Activated CD8-positive, alpha-beta T cell treated with anti-CD3 and anti-CD28 coated beads, Interleukin-2, amount 10 ng/mL, durations not matched to agents 7 days and 5 days (primary cell): Measurements from ENCODE around the gene ANKHD1. TPM values are rescaled to one million over a fixed set of nuclear protein-coding genes. Genes with fewer than 3 reads are reported as not detected.

Source experiments
- ATAC-seq: fragments of 150-1000 bp; cut with Tn5 transposase; one replicate; pipeline ENCODE4 v1.10.0; 2021; ENCODE audit warnings: moderate library complexity
- CTCF ChIA-PET: fragments of 350-600 bp; sonication (Branson Sonifier 250); formaldehyde crosslinking; loops from one replicate; lab custom pipeline; 2021; ENCODE audit warnings: antibody characterized with exemption; lab: Charles Lee
- POLR2A ChIA-PET: fragments of 350-600 bp; sonication (Branson Sonifier 250); formaldehyde crosslinking; loops from one replicate; lab custom pipeline; 2021; ENCODE audit warnings: antibody characterized with exemption; lab: Charles Lee
- DNase-seq: peaks from one replicate; pipeline ENCODE4 v3.0.0-alpha.2; 2020
- H3K27ac Mint-ChIP-seq: one replicate; pipeline ENCODE4 v1.8.0; 2021; ENCODE audit warnings: mild to moderate bottlenecking, mixed read lengths
- H3K27me3 Mint-ChIP-seq: one replicate; pipeline ENCODE4 v1.8.0; 2021; ENCODE audit warnings: low read depth, mixed read lengths
- H3K36me3 Mint-ChIP-seq: one replicate; pipeline ENCODE4 v1.8.0; 2021; ENCODE audit warnings: low read depth, mixed read lengths
- H3K4me1 Mint-ChIP-seq: one replicate; pipeline ENCODE4 v1.8.0; 2021; ENCODE audit warnings: low read depth, mixed read lengths
- H3K4me3 Mint-ChIP-seq: one replicate; pipeline ENCODE4 v1.8.0; 2021; ENCODE audit warnings: mild to moderate bottlenecking, mixed read lengths
- H3K9me3 Mint-ChIP-seq: one replicate; pipeline ENCODE4 v1.8.0; 2022; ENCODE audit warnings: mixed read lengths; ENCODE audit not compliant: insufficient read depth
- total RNA-seq, 2 experiments: library from RNA; stranded (reverse); gene quantifications; one replicate each; pipeline ENCODE4 v1.2.3, GENCODE V29; 2021

ANKHD1 gene
- total RNA-seq, 2 experiments from 2014 or later: 108 to 112 TPM

DNA sequence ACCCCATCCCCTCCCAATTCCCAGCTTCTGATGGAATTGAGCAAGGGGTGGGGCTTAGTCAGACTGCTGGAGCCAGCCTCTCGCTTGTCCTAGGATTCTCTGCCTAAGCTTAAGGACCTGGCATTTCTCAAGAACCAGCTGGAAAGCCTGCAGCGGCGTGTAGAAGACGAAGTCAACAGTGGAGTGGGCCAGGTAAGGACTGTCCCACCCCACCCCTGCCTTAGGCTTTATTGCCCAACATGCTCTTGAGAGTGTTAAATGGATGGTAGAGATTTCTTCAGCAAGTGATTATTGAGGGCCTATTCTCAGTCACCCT lies 164.1 kb downstream of the ANKHD1 start:
- CTCF ChIA-PET: interaction anchor here (0.9 to 1.0 kb wide), 2 partner anchors 19 to 69 kb away, joined by 3 to 4 read pairs; partner anchors contain the start of gene EIF4EBP3
- peaks cover 63% of the 10 kb centered on the region for H3K4me1 Mint-ChIP-seq
- H3K27ac Mint-ChIP-seq: peak overlapping the region; percentile 93
- H3K36me3 Mint-ChIP-seq: peaks cover 42% of the 10 kb centered on the region
- H3K9me3 Mint-ChIP-seq: no peaks in the 10 kb centered on the region
- H3K4me3 Mint-ChIP-seq: peak overlapping the region; percentile 89
- DNase-seq (no peak), ATAC-seq (no peak)
- no peaks in the 10 kb centered on the region for H3K27me3 Mint-ChIP-seq
- POLR2A ChIA-PET: interaction anchor here (0.6 to 3.1 kb wide), 9 partner anchors 8 to 276 kb away, joined by 3 to 21 read pairs (median 4); partner anchors contain the start of genes EIF4EBP3, IK, NDUFA2 and SRA1

DNA sequence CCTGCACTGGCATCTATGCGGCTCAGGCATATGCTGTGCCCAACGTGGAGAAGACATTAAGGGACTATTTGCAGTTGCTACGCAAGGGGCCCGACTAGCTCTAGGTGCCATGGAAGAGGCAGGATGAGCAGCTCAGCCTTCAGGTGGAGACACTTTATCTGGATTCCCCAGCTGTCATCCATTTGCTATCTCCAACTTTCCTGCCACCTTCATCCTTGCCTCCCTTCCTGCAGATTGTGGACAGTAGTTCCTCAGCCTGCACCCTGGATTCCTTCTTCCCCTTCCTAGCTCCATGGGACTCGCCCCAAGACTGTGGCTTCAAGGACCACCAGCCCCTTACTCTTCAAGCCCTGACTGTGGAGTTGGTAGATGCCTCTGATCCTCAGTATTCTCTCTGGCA lies 165.0 kb downstream of the ANKHD1 start:
- Mint-ChIP-seq H3K27me3 (no peaks in the 10 kb centered on the region), H3K4me1 (peaks cover 63% of the 10 kb centered on the region), H3K36me3 (peaks cover 44% of the 10 kb centered on the region), H3K4me3 (no peak overlapping the region), H3K27ac (no peak overlapping the region), H3K9me3 (no peaks in the 10 kb centered on the region)
- ATAC-seq (no peak), DNase-seq (no peak)
- POLR2A ChIA-PET: interaction anchor here (0.8 to 3.1 kb wide), 4 partner anchors 9 to 149 kb away, joined by 4 to 21 read pairs (median 6); partner anchors contain the start of genes IK, NDUFA2 and SRA1
- CTCF ChIA-PET: no interaction called here

DNA sequence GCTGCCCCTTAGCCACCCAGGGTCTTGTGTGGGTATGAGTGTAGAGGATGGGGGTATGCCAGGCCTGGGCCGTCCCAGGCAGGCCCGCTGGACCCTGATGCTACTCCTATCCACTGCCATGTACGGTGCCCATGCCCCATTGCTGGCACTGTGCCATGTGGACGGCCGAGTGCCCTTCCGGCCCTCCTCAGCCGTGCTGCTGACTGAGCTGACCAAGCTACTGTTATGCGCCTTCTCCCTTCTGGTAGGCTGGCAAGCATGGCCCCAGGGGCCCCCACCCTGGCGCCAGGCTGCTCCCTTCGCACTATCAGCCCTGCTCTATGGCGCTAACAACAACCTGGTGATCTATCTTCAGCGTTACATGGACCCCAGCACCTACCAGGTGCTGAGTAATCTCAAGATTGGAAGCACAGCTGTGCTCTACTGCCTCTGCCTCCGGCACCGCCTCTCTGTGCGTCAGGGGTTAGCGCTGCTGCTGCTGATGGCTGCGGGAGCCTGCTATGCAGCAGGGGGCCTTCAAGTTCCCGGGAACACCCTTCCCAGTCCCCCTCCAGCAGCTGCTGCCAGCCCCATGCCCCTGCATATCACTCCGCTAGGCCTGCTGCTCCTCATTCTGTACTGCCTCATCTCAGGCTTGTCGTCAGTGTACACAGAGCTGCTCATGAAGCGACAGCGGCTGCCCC lies 165.6 kb downstream of the ANKHD1 start:
- H3K27ac Mint-ChIP-seq: peak overlapping the region; percentile 92
- no peak overlapping the region for H3K4me3 Mint-ChIP-seq
- no peak for ATAC-seq
- no peaks in the 10 kb centered on the region for H3K27me3 Mint-ChIP-seq
- peaks cover 44% of the 10 kb centered on the region for H3K36me3 Mint-ChIP-seq
- CTCF ChIA-PET: no interaction called here
- POLR2A ChIA-PET: interaction anchor here (2.9 kb wide), 1 partner anchor 80 kb away, joined by 8 read pairs; the partner anchor contains the start of genes IK and NDUFA2
- no peaks in the 10 kb centered on the region for H3K9me3 Mint-ChIP-seq
- no peak for DNase-seq
- peaks cover 63% of the 10 kb centered on the region for H3K4me1 Mint-ChIP-seq

DNA sequence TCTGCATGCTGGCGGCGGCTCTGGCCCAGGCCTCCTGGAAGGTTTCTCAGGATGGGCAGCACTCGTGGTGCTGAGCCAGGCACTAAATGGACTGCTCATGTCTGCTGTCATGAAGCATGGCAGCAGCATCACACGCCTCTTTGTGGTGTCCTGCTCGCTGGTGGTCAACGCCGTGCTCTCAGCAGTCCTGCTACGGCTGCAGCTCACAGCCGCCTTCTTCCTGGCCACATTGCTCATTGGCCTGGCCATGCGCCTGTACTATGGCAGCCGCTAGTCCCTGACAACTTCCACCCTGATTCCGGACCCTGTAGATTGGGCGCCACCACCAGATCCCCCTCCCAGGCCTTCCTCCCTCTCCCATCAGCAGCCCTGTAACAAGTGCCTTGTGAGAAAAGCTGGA lies 166.2 kb downstream of the ANKHD1 start:
- ATAC-seq (no peak), DNase-seq (no peak)
- Mint-ChIP-seq H3K9me3 (no peaks in the 10 kb centered on the region), H3K36me3 (peaks cover 44% of the 10 kb centered on the region), H3K4me3 (no peak overlapping the region), H3K27me3 (no peaks in the 10 kb centered on the region), H3K4me1 (peaks cover 60% of the 10 kb centered on the region), H3K27ac (peak overlapping the region; percentile 92)
- CTCF ChIA-PET: interaction anchor here (2.8 kb wide), 1 partner anchor 67 kb away, joined by 10 read pairs; no protein-coding TSS in a partner anchor
- POLR2A ChIA-PET: interaction anchor here (2.9 to 3.6 kb wide), 2 partner anchors 20 to 79 kb away, joined by 8 to 16 read pairs; partner anchors contain the start of genes EIF4EBP3, IK and NDUFA2

DNA sequence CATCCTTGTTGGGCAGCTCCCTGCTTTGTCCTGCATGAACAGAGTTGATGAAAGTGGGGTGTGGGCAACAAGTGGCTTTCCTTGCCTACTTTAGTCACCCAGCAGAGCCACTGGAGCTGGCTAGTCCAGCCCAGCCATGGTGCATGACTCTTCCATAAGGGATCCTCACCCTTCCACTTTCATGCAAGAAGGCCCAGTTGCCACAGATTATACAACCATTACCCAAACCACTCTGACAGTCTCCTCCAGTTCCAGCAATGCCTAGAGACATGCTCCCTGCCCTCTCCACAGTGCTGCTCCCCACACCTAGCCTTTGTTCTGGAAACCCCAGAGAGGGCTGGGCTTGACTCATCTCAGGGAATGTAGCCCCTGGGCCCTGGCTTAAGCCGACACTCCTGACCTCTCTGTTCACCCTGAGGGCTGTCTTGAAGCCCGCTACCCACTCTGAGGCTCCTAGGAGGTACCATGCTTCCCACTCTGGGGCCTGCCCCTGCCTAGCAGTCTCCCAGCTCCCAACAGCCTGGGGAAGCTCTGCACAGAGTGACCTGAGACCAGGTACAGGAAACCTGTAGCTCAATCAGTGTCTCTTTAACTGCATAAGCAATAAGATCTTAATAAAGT lies 166.9 kb downstream of the ANKHD1 start:
- peaks cover 54% of the 10 kb centered on the region for H3K4me1 Mint-ChIP-seq
- POLR2A ChIA-PET: interaction anchor here (1.0 to 3.6 kb wide), 3 partner anchors 11 to 79 kb away, joined by 4 to 16 read pairs (median 8); partner anchors contain the start of genes EIF4EBP3, IK, NDUFA2 and SRA1

DNA sequence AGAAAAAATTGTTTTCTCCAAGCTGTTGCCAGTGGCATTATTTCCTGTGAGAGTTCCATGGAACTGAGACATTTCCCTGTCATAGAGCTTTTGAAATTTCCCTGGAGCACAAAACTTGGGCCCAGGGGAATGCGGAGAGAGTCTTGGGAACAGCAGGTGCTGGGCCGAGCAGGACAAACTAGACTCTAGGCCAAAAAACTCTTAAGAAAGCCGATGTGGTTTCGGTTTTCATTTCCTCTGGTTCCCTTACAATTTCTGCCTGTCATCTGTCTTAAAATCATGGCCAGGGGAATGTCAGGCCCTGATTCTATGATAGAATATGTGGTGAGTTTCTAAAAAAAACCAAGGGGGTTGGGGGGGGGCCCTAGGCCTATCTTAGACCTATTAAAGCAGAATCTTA lies 167.6 kb downstream of the ANKHD1 start:
- H3K27me3 Mint-ChIP-seq: no peaks in the 10 kb centered on the region
- peak overlapping the region; percentile 92 for H3K27ac Mint-ChIP-seq
- H3K9me3 Mint-ChIP-seq: no peaks in the 10 kb centered on the region
- POLR2A ChIA-PET: interaction anchor here (1.0 to 3.6 kb wide), 3 partner anchors 12 to 78 kb away, joined by 4 to 16 read pairs (median 8); partner anchors contain the start of genes EIF4EBP3, IK, NDUFA2 and SRA1
- ATAC-seq: no peak
- DNase-seq: no peak
- CTCF ChIA-PET: interaction anchor here (0.6 to 2.8 kb wide), 10 partner anchors 10 to 582 kb away, joined by 3 to 10 read pairs (median 4); partner anchors contain the start of genes CD14, EIF4EBP3, IK and NDUFA2
- H3K36me3 Mint-ChIP-seq: peaks cover 47% of the 10 kb centered on the region
- H3K4me3 Mint-ChIP-seq: peak overlapping the region; percentile 72
- H3K4me1 Mint-ChIP-seq: peaks cover 48% of the 10 kb centered on the region

More for the DNA sequence above, 166.9 kb downstream of the ANKHD1 start:
- no peaks in the 10 kb centered on the region for H3K9me3 Mint-ChIP-seq
- CTCF ChIA-PET: interaction anchor here (0.9 to 2.8 kb wide), 5 partner anchors 64 to 205 kb away, joined by 3 to 10 read pairs (median 5); partner anchors contain the start of genes CD14, IK and NDUFA2
- H3K27me3 Mint-ChIP-seq: no peaks in the 10 kb centered on the region
- DNase-seq (no peak), ATAC-seq (no peak)
- peak overlapping the region; percentile 72 for H3K4me3 Mint-ChIP-seq
- peaks cover 47% of the 10 kb centered on the region for H3K36me3 Mint-ChIP-seq
- H3K27ac Mint-ChIP-seq: peak overlapping the region; percentile 92

DNA sequence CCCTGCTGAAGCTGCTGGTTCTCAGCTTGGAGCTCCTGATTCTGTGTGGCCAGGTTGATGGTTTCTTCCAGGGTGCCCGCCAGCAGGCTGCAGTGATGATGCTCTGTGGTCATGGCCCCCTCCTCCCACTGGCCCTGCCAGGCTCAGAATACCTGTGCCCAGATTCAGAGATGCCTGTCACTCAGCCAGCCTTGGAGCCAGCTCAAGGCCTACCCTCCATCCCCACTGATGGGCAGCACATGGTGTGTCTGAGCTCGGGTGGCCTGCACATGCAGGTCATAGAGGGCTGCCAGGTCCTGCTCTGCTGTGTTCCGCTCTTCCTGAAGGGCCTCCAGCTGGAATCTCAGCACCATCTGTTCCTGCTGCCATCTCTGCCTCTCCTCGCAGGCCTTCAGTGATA lies 168.4 kb downstream of the ANKHD1 start:
- DNase-seq (no peak), ATAC-seq (no peak)
- H3K9me3 Mint-ChIP-seq: no peaks in the 10 kb centered on the region
- ChIA-PET CTCF (interaction anchor here (0.6 to 2.8 kb wide), 8 partner anchors 9 to 582 kb away, joined by 3 to 10 read pairs (median 4); partner anchors contain the start of genes CD14, EIF4EBP3 and TMCO6), POLR2A (interaction anchor here (3.6 kb wide), 1 partner anchor 22 kb away, joined by 16 read pairs; the partner anchor contains the start of gene EIF4EBP3)
- peaks cover 46% of the 10 kb centered on the region for H3K4me1 Mint-ChIP-seq
- H3K36me3 Mint-ChIP-seq: peaks cover 45% of the 10 kb centered on the region
- H3K27me3 Mint-ChIP-seq: no peaks in the 10 kb centered on the region
- H3K27ac Mint-ChIP-seq: peak overlapping the region; percentile 92
- H3K4me3 Mint-ChIP-seq: peak overlapping the region; percentile 2

DNA sequence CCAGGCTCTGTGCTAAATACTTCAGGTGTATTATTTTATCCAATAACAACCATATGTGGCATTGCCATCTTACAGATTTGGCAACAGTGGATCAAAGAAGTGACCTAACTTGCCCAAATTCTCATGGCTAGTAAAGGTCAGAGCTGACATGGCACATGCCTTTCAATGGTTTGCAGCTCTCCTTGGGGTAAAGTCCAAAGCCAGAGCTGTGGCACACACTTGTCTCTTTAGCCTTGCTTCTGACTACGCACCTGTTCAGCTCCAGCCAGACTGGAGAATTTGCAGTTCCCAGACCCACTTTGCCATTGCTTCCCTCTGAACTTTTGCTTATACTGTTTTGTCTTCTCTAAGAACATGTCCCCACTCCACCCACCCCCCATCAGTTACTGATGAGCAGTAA lies 168.9 kb downstream of the ANKHD1 start:
- Mint-ChIP-seq H3K27ac (peak overlapping the region; percentile 92), H3K4me1 (peaks cover 45% of the 10 kb centered on the region), H3K36me3 (peaks cover 44% of the 10 kb centered on the region), H3K4me3 (no peak overlapping the region), H3K27me3 (no peaks in the 10 kb centered on the region), H3K9me3 (no peaks in the 10 kb centered on the region)
- ChIA-PET CTCF (interaction anchor here (2.8 kb wide), 1 partner anchor 65 kb away, joined by 10 read pairs; no protein-coding TSS in a partner anchor), POLR2A (interaction anchor here (3.6 kb wide), 1 partner anchor 23 kb away, joined by 16 read pairs; the partner anchor contains the start of gene EIF4EBP3)
- no peak for ATAC-seq
- DNase-seq: no peak

DNA sequence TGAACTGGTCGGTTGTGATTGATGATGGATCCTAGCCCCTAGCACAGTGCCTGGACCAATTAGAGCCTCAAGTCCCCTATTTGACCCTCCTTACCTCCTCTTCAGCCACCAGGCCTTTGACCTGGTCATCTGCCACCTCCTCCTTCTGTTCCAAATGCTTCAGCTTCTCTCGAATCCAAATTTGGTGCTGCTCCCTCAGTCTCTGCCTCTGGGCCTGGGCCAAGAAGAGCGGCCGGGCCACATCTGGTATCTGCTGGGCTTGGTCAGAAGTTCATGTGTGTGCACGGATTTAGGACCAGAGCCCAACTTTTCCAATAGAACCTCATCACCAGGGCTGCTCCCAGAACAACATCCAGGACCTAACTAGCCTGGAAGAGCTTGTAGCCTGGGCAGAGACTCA lies 169.5 kb downstream of the ANKHD1 start:
- H3K36me3 Mint-ChIP-seq: peaks cover 41% of the 10 kb centered on the region
- no peaks in the 10 kb centered on the region for H3K9me3 Mint-ChIP-seq
- POLR2A ChIA-PET: interaction anchor here (1.0 to 3.6 kb wide), 2 partner anchors 23 to 64 kb away, joined by 3 to 16 read pairs; partner anchors contain the start of gene EIF4EBP3
- DNase-seq: no peak
- CTCF ChIA-PET: no interaction called here
- H3K4me3 Mint-ChIP-seq: no peak overlapping the region
- peak overlapping the region; percentile 92 for H3K27ac Mint-ChIP-seq
- no peaks in the 10 kb centered on the region for H3K27me3 Mint-ChIP-seq
- H3K4me1 Mint-ChIP-seq: peaks cover 41% of the 10 kb centered on the region
- no peak for ATAC-seq

DNA sequence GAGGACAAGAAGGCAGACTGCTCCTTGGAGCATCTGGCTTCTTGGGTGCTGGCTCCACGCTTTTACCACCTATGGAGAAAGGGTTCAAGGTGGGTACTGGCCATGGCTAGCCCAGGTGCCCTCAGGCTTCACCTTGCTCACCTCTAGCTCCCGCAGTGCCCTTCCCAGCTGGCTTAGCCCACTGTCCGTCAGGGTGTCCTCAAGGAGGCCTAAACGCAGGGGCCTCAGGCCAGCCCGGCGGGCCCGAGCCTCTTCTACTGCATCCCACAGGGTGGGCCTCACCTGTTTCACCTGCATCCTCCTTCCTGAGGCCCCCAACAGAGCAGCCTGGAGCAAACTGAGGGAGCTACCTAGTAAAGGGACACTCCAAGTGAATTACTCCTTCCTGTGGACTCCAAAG lies 172.1 kb downstream of the ANKHD1 start:
- H3K4me3 Mint-ChIP-seq: no peak overlapping the region
- no peak for DNase-seq
- no peak for ATAC-seq
- peaks cover 26% of the 10 kb centered on the region for H3K4me1 Mint-ChIP-seq
- peaks cover 20% of the 10 kb centered on the region for H3K36me3 Mint-ChIP-seq
- POLR2A ChIA-PET: no interaction called here
- CTCF ChIA-PET: no interaction called here
- no peak overlapping the region for H3K27ac Mint-ChIP-seq
- H3K9me3 Mint-ChIP-seq: no peaks in the 10 kb centered on the region
- no peaks in the 10 kb centered on the region for H3K27me3 Mint-ChIP-seq

DNA sequence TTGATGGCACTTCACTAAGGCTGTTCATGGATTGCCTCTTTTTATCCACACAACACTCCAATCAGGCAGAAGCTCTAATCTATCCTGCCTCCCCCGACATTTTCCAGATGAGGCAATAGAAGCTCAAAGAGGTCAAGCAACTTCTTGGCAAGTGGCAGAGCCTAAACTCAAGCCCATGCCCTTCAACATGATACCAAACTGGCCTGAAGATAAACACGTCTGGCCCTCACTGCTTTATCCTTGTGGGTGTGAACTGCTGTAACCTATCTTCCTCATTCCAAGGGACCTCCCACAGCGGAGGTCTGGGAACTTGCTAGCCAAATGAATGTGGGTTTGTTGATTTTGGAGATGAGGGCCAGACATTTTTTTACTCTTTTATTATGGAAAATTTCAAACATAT lies 172.5 kb downstream of the ANKHD1 start:
- H3K27ac Mint-ChIP-seq: no peak overlapping the region
- POLR2A ChIA-PET: no interaction called here

More for the DNA sequence above, 172.5 kb downstream of the ANKHD1 start:
- Mint-ChIP-seq H3K27me3 (no peaks in the 10 kb centered on the region), H3K36me3 (peaks cover 16% of the 10 kb centered on the region), H3K4me1 (peaks cover 21% of the 10 kb centered on the region), H3K4me3 (no peak overlapping the region), H3K9me3 (no peaks in the 10 kb centered on the region)
- no peak for DNase-seq
- CTCF ChIA-PET: no interaction called here
- no peak for ATAC-seq
